GM21423 (cell line): ENCODE data around the gene PIK3R1.
"Not testable (repeated sequence)": the region's sequence is repeated elsewhere in the genome, so short reads cannot be mapped to it uniquely, and the experiment has no call there.

Experiments used
- ATAC-seq: cut with Tn5 transposase; IDR thresholded peaks from one replicate; pipeline ENCODE4 v1.9.1; 2021; ENCODE audit warnings: mild to moderate bottlenecking, moderate library complexity; ENCODE audit not compliant: unreplicated experiment

PIK3R1 gene

DNA sequence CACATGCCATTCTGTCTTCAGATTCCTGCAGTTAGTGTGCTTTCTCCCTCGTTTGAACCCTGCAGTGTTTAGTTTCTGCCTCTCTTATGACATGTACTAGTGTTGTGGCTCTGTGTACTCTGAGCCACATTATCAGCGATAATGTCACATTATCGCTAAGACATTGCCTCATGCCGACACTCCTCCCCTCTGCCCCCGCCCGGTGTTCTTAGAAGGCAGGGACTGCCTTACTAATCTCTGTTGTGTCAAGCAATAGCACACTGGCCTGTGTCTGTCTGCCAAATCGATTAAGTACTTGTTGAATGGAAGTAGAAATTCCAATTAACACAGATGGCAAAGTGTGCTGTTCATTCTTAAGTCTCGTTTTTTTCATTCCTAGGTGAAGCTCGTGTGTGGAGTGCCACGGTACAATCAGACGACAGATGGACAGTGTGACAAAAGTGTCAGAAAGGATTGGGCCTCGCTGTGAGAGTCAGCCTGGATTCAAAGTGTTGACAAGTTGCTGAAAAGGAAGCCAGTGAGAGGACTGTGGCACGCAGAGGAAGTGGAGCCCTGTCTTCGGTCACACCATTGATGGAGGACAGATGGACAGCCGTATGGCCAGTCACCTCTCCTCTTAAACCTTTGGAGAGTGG, 10.5 kb downstream of the PIK3R1 start:
- ATAC-seq = no peak

DNA sequence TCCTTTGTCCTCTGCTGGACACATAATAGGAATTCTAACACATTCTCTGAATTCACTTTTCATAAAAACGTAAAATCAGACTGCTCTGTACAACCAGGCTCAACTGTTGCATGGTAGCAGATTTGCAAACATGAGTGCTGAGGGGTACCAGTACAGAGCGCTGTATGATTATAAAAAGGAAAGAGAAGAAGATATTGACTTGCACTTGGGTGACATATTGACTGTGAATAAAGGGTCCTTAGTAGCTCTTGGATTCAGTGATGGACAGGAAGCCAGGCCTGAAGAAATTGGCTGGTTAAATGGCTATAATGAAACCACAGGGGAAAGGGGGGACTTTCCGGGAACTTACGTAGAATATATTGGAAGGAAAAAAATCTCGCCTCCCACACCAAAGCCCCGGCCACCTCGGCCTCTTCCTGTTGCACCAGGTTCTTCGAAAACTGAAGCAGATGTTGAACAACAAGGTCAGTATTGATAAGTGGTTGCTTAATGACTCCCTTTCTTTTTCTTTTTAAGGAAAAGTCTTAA, 11.1 kb downstream of the PIK3R1 start:
- ATAC-seq = no peak

DNA sequence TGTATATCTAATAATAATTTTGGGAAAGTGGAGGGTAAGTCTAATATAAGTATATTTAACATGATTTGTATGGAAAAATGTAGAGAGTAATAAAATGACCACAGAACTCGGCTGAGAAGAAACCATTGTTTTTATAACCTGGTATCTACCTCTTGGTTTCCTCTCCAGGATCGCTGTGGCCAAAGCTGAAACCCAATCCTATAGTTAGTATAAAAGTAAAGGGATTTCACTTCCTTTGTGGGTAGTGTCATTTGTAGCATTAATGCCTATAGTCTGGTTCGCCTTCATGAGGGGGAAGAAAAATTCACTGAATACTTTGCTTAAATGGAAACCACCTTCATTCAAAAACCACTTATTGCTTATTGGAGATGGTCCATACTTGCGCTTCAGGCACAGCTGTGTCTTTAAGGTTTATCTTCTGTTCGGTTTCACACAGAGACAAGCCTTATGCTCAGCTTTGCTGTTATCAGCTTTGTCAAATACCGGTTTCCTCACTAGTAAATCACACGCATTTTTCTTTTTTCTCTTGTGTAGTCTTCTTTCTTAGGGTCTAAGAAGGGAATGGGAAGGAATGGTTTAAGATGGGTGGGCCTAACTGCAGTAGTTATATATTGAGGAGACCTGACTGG, 12.1 kb downstream of the PIK3R1 start:
- ATAC-seq = no peak

DNA sequence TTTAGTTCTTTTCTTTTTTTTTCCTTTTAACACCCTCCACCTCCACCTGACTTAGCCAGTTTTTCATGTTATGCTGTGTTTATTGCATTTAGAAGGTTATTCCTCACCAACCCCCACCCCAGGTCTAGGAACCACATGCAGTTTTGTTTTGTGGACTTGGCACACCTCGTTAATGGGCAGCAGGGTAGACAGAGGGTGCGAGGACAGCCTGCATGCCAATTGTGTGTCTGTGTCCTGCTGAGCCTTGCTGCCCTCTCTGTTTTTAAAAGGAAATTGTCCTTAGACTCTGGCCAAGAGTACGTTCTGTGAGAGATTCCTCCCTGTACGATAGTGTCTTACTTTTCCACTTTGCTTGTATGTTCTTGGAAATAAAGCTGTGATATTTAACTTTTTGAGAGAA, 13.9 kb downstream of the PIK3R1 start:
- ATAC-seq = no peak

DNA sequence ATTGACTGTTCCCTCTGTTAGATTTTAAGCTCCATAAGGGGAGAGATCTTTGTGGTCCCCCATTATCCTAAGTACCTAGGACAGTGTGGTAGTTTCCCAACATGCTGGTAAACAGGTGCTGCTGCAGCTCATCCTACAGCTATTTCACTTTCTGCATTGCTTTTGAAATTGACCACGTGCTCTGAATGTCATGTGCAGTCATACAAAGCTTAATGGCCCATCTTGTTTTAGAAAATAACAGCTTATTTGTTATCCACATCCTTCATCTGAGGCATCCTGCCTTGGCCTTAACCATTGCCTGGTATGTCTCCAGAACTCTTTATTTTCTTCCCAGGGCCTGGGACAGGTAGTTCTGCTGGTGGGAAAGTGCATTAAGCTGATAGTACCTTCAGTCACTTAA, 14.7 kb downstream of the PIK3R1 start:
- ATAC-seq = no peak

DNA sequence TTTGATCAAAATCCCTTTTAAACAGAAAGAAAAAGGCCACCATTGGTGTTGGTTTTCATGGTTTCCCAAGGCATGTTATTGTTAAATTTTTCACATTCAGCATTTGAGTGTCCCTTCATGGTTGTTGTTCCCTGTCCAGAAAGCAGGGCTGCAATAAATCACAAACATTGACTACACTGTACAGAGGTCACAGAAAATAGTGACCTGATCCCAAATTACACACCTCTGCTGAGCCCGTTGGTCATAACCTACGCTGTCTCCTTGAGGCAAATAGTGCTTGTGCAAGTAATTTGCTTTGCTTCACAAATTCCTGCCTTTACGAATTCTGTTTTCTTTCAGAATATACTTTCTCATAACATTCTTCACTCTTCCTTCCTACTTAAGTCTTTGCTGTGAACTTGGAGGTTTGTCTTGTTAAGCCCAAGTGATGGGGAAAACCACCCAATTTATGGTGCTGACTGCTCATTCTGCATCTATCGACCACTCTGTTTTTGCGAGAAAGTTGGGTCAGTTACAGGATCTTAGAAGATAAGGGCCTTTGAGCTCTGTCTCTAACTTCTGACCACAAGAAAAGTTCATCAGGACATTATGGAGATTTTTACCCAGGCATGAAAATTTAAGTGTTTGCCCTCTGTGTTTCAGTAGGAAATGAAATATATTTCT, 16.0 kb downstream of the PIK3R1 start:
- no peak for ATAC-seq

DNA sequence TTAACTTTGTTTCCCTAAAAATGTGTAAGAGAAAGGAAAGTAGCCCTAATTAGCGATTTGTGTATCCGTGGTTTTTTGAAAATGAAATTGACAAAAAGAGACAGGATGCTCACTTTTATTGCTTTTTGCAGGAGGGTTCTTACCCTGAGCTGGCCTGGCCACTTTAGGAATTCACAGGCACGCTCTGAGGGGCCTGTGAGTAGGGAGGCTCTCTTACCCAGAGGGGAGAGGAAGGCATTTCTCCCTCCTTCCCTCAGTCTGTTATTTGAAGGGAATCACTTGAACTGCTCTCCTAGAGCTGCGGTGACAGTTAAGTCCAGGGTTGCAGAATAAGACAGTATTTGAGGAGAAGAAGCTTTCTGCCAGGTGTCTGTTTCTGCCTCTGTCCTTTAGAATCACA, 16.7 kb downstream of the PIK3R1 start:
- no peak for ATAC-seq

DNA sequence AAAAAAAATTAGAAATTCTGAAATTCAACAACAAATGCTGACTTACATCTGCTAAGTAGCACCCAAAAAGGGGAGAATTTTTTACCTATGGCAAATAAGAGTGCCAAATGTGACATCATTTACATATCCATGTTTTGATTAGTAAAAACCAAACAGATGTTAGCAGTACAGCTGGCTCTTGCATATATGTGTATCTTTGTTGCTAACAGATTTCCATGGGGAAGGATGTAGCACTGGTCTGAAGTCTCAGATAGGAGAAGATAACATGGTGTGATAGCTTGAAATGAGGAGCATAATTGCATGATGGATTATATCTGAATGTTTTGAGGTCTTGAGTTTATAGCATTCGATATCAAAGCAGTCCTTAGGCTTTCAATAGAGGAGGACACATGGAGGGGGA, 17.5 kb downstream of the PIK3R1 start:
- ATAC-seq = no peak

DNA sequence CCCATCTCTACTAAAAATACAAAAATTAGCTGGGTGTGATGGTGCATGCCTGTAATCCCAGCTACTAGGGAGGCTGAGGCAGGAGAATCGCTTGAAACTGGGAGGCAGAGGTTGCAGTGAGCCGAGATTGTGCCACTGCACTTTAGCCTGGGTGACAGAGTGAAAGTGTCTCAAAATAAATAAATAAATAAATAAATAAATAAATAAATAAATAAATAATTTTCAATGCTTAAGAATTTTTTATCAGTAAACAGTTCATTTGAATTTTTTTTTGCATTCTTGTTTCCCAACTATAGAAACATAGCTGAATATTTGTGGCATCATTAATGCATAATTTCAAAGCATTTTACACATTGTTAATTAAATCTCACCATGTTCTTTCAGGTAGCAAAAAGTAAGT, 19.7 kb downstream of the PIK3R1 start:
- ATAC-seq = not testable (repeated sequence)

DNA sequence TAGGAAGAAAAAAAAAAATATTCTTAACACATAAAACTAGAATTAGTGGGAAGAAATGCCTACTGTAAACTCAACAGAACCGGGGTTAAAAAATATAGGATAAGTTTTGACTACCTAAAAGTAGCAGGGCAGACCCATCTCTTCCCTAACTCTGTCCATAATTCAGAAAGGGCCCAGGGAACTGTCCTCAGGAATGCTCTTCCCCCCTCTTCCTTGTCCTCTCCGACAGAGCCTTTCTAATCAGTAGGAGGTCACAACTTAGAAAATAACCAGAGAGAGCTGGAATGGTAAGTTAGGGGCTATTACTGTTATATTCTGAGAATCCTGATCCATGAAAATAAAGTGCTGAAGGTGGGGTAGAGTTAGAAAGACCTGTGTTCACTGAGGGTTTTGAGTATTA, 22.2 kb downstream of the PIK3R1 start:
- no peak for ATAC-seq

DNA sequence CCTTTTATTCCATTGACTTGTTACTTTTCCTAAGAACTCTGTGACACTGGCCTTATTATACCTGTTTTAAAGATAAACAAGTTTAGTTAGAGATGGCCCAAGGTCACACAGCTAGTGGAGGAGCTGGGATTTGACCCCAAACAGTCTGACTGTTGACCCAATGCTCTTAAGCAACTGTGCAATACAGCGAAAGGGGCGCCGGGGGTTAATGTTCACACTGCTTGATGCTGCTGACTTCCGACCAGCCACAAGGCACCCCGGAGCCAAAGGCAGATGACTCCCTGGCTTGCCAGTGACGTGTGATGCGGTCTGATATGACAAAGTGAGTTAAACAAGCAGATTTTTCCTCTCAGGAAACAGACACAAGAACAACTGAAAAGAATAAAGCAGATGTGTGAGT, 23.9 kb downstream of the PIK3R1 start:
- ATAC-seq = peak; percentile 86

DNA sequence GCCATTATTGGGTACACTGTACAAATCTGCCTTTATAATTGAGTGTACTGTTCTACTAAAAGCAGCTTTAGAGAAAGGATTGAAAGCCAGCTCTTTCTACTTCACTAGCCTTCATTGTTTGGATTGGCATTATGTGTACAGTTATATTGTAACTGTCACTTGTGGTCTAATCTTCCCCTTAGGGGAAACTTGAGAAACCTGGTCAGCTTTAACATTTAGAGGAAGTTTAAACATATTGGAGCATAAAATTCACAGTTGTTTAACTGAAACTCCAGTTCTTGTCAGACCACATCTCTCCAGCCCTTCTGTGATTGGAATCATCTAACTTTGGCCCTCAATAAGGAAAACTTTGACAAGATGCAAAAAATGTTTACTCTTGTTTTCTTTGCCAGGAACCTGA, 24.6 kb downstream of the PIK3R1 start:
- peak; percentile 71 for ATAC-seq

DNA sequence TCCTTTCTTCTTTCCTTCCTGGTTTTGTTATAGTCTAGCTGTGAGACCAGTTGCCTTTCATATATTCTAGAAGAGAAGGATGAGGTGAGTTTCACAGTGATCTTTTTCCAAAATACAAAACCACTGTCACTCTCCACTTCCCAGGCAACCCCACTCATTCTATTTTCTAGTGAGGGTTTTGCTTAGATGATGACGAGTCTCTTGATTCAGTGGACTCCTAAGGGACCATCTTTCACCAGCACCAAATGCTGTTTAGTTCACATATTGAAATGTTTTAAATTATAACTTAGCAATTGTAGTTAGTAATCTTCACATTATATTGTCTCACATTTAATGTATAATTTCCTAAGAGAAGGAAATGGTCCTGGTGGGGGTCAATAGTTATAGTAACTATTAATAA, 25.2 kb downstream of the PIK3R1 start:
- ATAC-seq = no peak

DNA sequence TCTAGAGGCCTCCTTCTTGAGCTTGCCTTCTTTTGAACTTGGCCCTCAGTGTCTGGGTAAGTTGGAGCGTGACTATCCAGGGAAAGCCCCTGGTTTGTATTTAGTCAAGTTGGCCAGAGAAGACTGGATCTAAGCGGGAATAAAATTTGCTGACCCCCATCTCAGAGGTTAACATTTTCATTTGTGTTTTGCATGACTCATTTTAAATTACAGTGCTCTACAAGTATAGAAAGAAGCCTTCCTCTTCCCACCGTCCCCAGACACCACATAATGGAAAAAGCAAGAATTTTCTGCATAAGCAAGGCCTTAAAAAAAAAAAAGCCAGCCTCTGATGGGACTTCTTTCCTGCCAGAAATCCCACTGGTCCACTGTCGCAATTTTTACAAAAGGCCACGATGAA, 27.2 kb downstream of the PIK3R1 start:
- ATAC-seq = no peak

DNA sequence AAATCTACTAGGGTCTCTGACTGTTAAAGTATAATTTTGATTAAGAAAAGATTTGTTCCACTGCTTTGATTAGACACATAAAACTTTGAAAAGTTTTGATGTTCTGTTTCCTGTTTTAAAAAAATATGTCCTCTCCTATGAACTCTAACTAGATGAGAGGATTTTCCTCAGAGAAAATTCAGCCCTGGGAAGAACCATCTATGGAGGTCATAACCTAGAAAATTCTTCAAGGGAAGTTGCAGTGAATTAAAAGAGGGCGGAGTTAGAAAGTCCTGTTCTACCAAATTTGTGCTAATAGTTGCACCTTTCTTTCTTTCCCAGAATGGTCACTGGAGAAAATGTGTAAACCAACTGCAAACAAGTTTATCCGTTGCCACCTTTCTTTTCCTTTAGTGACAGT, 27.7 kb downstream of the PIK3R1 start:
- ATAC-seq = no peak

DNA sequence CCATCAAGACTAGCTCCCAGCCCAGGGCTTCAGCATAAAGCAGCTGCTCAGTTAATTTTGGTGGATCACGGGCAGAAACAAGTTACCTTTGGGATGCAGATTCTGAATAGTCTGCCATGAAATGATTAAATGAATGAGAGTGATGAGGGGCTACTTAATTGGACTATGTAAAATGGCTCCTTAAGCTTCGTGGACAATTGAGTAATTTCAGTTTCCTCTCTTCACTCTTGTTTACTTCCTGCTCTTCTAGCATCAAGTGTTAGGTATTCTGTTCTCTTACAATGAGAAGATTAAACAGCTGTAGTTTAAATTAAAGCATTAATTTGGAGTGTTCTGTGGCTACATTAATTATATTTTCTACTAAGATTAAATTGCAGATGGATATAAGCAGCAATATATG, 28.1 kb downstream of the PIK3R1 start:
- ATAC-seq = no peak

DNA sequence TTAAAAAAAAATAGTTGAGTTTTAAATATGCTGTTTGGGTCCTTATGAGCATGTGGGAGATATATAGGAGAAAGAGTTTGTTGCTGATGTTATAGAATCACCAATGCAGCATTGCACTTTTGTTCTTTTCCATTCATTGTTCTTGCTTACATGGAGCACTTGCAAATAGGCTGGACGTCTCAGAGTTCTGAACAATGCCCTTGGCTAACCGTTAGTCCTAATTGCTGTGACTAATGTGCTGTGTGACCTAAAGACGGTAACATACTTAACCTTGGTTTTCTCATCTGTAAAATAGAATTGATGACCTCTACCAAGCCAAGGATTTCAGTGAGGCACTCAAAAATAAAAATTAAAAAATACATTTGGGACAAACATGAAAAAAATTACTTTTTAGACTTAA, 29.8 kb downstream of the PIK3R1 start:
- ATAC-seq = no peak

DNA sequence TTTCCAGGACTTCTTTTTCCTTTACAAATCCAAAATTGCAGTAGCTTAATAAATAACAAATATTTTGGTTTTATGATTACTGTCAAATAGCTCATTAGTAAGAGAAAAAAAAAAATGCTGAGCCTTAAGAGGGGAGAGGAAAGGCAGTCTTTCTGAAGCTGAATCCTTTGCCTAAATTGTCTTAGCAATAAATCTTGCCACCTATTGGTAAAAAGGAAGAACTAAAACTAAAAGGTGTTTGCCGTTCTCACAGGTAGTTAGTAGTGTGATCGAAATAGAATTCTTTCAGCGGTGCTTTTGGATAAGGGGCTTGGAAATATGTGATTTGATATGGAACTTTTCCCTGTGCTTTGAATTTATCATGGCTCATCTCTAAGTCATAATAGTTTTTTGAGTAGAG, 31.2 kb downstream of the PIK3R1 start:
- no peak for ATAC-seq

DNA sequence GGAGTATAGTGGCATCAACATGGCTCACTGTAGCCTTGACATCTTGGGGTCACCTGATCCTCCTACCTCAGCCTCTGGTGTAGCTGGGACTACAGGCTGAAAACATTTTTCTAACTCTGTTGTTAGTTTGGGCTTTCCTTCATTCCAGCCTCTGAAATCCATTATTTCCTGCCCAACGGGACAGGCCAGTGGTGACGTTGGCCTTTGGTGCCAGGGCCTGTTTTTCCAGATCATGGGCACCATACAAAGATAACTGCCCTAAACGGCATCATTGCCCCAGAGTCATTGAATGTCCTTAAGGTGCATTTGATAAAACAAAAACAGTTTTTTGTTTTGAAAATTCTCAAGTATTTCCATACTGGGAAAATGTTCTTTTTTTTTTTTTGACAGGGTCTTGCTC, 32.1 kb downstream of the PIK3R1 start:
- no peak for ATAC-seq

DNA sequence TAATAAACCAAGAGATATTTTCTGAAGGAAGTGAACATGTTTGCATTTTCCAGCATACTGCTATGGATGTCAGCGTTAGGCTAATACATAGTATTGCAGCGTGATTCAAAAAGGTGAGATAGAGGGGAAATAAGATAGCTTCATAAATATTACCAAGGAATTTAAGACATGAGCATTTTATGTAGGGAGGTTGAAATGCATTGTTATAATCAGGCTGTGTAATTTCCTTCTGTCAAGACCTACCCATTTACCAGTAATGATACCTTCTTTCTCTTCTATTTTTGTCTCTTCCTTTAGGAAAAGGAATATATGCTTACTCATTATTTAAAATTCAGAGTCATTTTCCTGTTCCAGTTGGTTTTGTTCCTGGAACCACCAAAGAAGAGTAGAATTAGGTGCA, 33.3 kb downstream of the PIK3R1 start:
- ATAC-seq = no peak

DNA sequence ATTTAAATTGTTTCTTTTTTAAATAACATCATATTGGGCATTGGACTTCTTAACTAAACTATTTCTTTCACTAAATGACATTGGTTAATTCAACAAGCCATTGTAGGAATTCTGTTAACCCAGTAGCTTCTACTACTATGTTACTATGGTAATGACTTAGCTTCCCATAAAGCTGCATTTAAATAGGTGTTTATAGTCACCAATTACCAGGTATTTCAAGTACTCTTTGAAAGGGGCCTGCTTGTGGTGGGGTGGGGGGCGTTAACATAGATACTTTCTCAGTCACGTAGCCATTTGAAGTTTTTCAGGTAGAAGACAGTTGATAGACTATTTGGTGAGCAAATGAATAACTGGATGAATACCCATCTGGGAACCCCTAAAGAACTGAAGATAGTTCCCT, 34.0 kb downstream of the PIK3R1 start:
- no peak for ATAC-seq

DNA sequence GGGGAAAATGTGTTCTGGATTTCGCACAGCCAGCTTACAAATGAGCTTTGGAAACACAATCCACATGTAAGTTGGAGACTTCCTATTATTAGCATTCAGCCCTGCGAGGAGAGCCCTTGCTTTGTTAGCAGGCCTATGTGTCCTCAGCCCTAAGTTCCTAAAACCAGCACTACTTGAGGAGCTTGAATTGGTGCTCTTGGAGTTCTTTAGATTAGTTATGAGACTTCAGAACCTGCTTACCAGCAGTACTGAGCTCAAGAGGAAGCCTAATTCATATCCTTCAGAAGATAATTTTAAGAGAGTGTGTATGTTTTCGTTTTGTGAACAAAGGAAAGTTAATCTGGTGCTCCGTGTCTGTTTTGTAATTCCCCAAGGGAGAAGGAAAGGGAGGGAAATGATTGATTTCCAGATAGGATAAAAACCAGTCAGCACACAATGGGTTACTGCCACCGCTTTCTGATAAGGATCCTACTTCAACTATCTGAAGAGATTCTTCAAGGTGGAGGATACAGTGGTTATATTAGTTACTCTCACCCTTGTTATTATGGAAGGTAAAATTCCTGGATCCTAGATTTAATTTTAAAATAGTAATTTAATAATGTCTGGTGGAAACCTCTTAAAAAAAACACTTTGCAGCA, 35.2 kb downstream of the PIK3R1 start:
- no peak for ATAC-seq
